GM12872 (cell line): ENCODE results near the gene SRL.

ENCODE experiments used
- TF ChIP-seq, protein P1 (sequence below): IDR thresholded peaks from 3 replicates; pipeline ENCODE4 v1.5.1; 2011; ENCODE audit warnings: low read depth, mild to moderate bottlenecking, low read length, moderate library complexity; ENCODE audit not compliant: insufficient read depth

The SRL gene

DNA sequence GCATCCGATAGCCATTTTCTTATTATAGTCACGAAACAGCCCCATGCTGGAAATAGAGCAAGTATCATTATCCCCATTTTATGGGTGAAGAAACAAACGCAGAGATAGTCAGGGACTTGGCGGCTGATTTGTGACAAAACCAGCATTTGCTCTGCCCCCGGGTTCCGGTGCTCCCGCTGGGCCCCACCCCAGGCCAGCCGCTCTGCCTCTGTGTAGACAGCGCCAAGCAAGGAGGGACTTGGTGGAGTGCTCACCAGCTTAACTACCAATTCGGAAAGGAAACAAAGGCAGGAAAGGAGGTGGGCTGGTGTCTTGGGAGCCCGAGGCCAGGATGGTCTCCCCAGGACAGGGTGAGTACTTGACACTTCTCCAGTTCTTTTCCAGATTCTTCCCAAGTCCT is 10.0 kb downstream of the SRL start:
- TF ChIP-seq, protein P1, sequence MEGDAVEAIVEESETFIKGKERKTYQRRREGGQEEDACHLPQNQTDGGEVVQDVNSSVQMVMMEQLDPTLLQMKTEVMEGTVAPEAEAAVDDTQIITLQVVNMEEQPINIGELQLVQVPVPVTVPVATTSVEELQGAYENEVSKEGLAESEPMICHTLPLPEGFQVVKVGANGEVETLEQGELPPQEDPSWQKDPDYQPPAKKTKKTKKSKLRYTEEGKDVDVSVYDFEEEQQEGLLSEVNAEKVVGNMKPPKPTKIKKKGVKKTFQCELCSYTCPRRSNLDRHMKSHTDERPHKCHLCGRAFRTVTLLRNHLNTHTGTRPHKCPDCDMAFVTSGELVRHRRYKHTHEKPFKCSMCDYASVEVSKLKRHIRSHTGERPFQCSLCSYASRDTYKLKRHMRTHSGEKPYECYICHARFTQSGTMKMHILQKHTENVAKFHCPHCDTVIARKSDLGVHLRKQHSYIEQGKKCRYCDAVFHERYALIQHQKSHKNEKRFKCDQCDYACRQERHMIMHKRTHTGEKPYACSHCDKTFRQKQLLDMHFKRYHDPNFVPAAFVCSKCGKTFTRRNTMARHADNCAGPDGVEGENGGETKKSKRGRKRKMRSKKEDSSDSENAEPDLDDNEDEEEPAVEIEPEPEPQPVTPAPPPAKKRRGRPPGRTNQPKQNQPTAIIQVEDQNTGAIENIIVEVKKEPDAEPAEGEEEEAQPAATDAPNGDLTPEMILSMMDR = no peak

DNA sequence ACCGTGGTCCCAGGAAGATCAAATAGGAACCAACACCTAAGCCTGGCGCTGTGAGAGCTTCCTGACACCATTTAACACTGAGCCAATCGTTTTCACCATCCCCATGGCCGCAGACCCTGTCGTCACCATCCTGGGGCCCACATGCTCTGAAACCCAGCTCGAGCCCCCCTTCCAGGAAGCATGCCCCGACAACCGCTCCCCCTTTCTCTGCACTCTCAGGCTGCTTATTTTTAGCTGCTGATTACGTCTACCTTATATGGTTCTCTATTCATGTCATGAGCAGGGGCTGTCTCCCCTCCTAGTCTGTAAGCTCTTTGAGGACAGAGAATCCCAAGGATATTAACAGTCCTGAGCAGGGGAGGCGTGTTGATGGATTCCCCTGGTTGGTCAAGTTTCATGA is 10.5 kb downstream of the SRL start:
- TF ChIP-seq, protein P1 = no peak

DNA sequence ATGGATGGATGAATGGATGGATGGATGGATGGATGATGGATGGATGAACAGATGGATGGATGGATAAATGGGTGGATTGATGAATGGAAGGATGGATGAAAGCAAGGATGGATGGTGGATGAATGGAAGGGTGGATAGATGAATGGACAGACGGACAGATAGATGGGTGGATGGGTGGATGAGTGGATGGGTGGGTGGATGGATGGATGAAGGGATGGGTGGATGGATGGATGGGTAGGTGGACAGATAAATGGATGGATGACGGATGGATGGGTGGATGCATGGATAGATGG is 14.9 kb downstream of the SRL start:
- TF ChIP-seq, protein P1 = no peak

DNA sequence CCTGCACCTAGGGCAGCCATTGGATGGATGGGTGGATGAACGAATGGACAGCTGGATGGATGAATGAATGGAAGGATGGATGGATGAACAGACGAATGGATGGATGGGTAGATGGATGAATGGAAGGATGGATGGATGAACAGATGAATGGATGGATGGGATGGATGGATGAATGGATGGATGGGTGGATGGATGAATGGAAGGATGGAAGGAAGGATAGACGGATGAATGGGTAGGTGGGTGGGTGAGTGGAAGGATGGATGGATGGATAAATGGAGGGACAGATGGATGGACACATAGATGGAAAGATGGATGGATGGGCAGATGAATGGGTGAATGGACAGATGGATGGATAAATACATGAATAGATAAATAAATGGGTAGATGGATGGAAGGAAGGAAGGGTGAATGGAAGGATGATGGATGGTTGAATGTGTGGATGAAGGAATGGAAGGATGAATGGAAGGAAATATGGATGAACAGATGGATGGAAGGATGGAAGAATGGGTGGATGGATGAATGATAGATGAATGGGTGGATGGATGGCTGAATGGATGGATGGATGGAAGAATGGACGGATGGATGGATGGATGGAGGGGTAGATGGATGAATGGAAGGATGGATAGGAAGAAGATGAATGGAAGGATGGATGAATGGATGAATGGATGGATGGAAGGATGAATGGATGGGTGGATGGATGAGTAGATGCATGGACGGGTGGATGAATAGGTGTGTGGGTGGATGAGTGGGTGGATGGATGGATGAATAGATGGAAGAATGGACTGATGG is 15.4 kb downstream of the SRL start:
- TF ChIP-seq, protein P1 = no peak

DNA sequence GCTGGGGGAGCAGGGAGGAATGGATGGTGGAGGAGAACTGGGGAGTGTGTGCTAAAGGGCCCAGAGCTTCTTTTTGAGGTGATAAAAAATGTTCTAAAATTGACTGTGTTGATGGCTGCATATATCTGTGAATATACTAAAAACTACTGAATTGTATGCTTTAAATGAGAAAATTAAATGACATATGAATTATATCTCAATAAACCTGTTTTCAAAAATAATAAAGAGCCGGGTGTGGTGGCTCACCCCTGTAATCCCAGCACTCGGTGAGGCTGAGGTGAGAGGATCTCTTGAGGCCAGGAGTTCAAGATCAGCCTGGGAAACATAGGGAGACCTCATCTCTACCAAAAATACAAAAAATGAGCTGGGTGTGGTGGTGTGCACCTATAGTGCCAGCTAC is 16.8 kb downstream of the SRL start:
- TF ChIP-seq, protein P1 = no peak

DNA sequence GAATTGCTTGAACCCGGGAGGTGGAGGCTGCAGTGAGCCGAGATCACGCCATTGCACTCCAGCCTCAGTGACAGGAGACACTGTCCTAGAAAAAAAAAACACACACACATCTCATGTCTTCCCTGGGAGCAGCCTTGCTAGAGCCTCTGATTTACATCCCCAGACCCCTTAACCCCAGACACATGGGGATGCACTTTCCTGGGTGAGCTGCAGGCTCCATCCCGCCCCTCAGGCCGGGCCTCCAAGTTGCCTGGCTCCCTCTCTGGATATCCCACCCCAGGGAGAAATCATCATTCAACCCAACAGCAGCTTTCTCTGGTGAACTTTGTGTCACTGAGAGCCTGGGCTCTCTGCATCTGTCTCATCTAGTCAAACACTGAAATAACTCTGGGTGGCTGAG is 21.5 kb downstream of the SRL start:
- TF ChIP-seq, protein P1 = no peak

DNA sequence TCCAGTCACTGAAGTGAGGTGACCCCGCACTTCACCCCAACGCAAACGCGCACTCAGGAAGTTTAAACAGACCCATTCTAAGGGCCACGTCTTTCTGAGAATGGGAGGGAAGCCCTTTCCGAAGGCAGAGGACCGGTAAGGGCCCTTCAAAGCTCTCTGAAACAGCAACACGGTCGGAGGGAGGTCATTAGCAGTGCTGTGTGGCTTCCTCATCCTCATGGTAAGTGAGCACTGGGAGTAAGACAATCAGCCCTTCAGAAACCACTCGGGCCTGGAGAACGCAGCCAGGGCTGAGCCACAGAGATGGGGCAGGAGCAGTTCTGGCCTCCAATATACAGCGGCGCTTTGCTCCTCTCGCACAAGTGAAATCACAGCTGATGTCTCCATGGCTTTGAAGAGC is 23.7 kb downstream of the SRL start:
- TF ChIP-seq, protein P1 = no peak
